Hypothalamus (tissue), 51 donors: Measurements from ENCODE around the gene FGB.

Experiments
- DNase-seq, 51 donors: peaks; one replicate each; lab custom pipeline; 2025; lab: John Stamatoyannopoulos, UW

FGB gene

DNA sequence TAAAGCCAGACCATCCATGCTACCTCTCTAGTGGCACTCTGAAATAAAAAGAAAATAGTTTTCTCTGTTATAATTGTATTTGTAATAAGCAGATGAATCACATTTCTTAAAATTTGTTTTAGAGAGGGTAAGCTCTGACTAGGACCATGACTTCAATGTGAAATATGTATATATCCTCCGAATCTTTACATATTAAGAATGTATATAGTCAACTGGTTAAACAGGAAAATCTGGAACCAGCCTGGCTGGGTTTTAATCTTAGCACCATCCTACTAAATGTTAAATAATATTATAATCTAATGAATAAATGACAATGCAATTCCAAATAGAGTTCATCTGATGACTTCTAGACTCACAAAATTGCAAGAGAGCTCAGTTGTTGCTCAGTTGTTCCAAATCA is 1.5 kb downstream of the FGB start:
- DNase-seq, result no peak

DNA sequence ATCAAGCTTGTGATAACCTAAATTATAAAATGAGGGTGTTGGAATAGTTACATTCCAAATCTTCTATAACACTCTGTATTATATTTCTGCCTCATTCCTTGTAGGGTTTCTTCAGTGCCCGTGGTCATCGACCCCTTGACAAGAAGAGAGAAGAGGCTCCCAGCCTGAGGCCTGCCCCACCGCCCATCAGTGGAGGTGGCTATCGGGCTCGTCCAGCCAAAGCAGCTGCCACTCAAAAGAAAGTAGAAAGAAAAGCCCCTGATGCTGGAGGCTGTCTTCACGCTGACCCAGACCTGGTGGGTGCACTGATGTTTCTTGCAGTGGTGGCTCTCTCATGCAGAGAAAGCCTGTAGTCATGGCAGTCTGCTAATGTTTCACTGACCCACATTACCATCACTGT is 2.9 kb downstream of the FGB start:
- DNase-seq, result no peak

DNA sequence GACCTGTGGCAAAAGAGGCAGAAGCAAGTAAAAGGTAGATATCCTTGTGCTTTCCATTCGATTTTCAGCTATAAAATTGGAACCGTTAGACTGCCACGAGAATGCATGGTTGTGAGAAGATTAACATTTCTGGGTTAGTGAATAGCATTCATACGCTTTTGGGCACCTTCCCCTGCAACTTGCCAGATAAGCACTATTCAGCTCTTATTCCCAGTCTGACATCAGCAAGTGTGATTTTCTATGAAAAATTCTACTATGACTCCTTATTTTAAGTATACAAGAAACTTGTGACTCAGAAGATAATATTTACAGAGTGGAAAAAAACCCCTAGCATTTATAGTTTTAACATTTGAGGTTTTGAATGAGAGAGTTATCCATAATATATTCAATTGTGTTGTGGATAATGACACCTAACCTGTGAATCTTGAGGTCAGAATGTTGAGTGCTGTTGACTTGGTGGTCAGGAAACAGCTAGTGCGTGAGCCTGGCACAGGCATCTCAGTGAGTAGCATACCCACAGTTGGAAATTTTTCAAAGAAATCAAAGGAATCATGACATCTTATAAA is 3.9 kb downstream of the FGB start:
- no peak for DNase-seq

DNA sequence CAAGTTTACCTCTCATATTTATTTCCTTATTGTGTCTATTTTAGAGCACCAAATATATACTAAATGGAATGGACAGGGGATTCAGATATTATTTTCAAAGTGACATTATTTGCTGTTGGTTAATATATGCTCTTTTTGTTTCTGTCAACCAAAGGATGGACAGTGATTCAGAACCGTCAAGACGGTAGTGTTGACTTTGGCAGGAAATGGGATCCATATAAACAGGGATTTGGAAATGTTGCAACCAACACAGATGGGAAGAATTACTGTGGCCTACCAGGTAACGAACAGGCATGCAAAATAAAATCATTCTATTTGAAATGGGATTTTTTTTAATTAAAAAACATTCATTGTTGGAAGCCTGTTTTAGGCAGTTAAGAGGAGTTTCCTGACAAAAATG is 6.2 kb downstream of the FGB start:
- no peak for DNase-seq

DNA sequence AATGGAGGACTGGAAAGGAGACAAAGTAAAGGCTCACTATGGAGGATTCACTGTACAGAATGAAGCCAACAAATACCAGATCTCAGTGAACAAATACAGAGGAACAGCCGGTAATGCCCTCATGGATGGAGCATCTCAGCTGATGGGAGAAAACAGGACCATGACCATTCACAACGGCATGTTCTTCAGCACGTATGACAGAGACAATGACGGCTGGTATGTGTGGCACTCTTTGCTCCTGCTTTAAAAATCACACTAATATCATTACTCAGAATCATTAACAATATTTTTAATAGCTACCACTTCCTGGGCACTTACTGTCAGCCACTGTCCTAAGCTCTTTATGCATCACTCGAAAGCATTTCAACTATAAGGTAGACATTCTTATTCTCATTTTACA is 6.8 kb downstream of the FGB start:
- DNase-seq, result no peak

DNA sequence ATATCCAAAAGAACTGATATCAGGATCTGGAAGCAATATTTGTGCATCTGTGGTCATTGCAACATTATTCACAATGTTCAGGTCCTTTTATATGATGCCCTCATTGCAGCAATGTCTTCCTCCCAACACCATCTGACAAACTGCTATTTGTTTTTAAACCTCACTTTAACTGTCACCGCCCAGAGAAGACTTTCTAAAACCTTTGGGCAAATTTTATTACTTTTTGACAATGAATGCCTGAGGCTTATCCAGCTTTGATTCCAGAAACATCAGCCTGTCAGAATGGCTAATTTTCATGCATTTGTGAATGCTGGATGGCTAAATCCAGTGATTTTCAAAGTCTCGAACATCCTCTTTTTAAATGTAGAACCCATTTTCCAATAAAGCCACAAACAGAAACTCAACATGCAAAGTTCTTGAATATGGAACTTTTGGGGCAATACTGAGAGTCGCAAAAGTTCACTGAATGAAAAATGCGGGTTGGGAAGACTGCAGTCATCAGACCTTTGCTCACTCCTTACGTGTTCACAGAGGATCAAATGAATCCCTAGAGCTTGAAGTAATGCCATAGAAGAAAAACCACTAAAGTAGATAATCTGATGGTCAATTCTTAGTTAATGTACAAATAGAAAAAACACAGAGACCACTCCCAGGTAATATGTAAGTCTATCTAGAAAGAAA is 10.5 kb downstream of the FGB start:
- DNase-seq, result no peak

DNA sequence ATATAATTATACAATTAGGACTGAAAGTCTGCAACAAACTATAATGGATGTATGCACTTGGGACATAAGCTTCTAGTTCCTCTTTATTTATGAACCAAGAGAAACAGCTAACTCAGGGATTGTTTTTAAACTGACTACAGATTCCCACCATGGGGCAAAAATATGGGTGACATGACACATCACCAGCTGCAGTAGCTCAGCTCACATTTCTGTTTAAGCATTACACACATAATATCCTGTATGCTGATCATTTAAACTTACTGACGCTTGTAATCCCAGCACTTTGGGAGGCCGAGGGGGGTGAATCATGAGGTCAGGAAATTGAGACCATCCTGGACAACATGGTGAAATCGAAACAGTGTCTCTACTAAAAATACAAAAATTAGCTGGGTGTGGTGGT is 11.5 kb downstream of the FGB start:
- no peak for DNase-seq

DNA sequence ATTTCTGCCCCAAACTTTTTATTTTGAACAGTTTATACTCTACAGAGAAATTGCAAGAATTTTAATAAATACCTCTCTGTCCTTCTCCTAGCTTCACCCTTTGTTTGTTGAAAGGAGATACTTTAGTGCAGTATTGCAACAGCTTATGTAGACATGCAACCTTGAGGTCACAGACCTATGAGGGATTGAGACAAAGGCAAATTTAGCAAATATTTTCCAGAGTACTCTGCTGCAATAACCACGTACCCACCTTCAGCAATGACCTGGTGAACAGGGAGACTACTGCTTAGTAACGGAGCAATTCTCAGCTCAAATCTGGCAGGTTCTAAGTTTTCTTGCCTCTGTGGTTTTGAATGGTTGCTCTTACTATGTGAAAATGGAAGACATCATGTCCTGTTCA is 14.5 kb downstream of the FGB start:
- no peak for DNase-seq

DNA sequence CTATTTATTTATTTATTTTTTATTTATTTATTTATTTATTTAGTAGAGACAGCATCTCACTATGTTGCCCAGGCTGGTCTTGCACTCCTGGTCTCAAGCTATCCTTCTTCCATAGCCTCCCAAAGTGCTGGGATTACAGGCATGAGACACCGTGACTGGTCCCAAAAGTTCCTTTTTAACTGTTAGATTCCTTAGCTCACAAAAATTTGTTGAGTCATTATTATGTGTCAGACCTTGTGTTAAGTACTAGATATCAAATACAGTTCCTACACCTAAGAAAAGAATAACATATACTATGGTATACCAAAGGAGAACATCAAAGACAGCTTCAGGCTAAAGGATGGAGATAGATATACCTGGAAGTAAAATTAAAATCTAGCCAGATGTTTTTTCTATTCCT is 16.1 kb downstream of the FGB start:
- no peak for DNase-seq

DNA sequence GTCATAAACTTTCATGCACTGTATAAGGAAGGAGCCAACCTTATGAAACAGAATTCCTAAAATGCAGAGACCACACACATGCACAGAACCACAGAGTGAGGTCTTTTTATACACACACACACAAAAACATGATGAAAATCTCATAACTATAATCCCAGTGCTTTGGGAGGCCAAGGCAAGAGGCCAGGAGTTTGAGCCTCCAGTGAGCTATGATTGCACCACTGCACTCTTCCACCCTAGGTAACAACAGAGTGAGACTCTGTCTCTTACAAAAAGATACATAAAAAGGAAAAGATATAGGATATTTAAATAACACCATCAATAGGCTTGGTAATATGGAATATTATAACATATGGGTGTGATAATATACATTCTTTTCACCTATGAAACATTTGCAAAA is 17.1 kb downstream of the FGB start:
- no peak for DNase-seq

DNA sequence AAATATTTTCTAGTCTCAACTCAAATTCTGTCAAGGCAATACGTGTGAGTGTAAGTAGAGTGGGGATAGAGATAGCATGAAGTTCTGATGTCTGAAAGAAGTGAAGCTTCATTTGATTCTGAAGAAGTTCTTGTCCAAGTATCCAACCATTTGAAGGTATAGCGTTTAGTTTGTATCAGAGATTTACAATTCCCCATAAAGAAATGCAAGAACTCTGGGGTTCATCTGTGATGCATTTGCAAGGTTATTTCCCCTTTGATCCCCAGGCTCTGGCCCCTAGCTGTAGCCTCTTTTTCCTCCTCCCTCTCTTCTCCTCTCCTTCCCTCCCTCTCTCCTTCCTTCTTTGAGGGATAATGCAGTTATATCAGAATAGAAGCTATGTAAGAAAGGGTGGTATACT is 19.9 kb downstream of the FGB start:
- DNase-seq, result no peak

DNA sequence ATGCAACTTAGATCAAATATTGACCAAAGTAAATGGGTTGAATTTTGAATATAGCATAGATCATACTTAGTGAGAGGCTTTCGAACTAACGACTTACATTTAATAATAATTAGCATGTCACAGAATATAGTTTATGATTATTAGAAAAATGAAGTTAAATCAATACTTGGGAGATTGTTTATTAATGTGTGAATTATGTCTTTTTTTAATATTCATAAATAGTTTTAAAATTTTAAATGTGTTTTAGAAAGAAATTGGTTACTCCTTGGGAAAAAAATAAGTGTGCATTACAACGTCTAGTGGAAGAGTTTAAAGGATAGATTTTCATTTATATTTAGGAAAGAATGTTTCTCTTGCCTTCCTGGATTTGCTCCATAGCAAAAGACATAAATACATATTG is 20.4 kb downstream of the FGB start:
- DNase-seq, result no peak

DNA sequence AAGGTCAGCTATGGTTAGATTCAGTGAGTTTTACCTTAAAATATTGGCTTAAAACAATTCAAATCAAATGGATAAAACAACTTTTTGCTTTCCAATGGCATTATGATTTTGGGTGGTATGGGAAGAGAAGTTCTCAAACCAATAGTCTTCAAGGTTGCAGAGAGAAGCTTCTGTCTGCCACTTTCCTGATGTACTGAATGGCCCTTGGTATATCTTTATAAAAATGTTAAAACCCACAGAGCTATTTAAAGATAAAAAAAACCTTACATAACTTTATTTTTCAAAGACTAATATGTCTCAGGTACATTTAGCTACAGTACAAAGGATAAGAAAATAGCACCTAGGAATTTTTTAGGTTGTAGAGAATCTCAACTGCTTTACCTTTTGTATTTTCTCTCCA is 20.9 kb downstream of the FGB start:
- no peak for DNase-seq

DNA sequence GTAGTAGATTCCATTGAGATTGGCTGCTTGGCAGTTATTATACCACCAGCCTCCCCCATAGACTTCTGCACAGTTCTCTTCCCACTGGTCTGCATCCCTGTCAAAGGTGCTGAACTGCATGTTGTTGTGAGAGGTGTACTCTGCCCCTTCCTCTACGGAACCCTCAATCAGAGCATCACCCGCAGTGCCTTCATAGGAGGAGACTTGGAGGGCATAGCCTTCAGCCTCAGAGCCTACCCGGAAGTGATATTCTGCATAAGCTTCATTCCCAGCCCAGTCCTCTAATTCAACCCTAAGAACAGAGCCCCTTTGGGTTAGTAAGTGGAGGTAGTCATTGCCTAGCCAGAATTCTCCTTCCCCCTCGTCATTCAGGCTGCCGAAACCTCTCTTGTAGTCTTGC is 21.4 kb downstream of the FGB start:
- DNase-seq, result no peak

DNA sequence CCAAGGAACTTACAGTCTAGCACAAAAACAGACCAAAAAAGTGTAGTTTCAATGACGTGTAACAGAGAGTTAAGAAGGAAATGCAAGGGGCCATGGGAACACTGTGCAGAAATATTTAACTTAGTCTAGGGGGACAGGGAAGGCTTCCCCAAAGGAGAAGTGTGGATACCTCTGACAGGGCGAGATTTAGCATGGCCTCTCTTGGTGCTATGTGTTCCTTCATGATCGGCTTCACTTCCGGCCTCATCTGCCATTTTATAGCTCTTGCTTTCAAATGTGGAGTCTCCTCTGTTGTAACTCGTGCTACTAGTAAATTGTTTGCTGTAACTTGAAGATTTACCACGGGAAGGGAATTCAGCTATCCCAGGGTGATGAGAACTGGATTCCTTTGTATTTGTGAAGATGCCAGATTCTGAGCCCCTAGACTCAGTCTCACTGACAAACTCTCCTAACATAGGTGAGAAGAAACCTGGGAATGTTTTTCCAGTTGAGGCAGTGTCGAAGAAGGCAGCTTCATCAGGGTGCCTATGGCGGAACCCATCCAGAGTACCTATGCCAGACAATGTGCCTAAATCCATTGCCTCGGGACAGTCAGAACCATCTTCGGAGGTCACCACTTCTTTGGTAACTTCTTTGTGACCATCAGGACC is 22.7 kb downstream of the FGB start:
- DNase-seq, result no peak

DNA sequence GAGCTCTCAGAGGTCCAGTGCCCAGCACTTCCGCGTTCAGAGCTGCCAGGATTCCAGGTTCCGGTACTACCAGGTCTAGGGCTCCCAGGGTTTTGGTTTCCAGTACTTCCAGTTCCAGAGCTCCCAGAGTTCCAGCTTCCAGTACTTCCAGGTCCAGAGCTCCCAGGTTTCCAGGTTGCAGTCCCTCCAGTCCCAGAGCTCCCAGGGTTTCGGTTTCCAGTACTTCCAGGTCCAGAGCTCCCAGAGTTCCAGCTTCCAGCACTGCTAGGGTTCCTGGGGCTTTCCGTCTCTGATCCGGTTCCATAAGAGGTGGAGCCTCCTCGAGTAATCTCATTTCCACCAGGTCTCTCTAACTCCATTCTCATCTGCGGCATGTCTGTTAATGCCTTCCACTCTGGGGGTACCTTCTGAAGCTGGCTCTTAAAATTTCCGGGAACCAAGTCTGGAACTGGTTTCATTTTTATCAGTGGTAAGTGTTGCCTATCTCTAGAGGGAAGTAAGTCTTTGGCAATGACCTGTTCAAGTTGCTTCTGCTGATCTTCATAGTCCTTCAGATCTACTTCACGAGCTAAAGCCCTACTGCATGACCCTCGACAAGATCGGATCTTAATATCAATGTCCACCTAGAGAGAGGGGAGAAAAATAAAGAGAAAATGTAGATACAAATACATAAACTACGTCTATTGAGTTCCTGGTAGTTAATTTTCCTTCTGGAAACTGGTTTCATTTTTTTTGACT is 23.7 kb downstream of the FGB start:
- DNase-seq, result no peak

DNA sequence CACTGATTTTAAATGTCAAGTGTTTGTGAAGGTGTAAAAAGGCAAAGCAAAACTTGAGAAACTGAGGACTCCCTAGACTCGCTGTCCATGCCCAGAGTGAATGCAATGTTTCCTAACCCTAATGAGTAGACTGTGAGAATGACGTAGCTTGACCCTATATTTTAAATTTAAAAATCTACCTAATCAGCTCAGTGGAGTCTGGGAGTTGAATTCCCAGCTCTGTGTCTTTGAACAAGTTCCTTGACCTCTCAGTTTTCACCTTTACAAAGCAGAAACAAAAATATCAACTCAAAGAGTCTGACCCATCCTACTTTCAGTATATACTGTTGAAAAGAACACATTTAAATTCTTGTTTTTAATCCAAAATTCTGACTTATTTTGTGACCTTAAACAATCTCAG is 25.4 kb downstream of the FGB start:
- DNase-seq, result no peak

DNA sequence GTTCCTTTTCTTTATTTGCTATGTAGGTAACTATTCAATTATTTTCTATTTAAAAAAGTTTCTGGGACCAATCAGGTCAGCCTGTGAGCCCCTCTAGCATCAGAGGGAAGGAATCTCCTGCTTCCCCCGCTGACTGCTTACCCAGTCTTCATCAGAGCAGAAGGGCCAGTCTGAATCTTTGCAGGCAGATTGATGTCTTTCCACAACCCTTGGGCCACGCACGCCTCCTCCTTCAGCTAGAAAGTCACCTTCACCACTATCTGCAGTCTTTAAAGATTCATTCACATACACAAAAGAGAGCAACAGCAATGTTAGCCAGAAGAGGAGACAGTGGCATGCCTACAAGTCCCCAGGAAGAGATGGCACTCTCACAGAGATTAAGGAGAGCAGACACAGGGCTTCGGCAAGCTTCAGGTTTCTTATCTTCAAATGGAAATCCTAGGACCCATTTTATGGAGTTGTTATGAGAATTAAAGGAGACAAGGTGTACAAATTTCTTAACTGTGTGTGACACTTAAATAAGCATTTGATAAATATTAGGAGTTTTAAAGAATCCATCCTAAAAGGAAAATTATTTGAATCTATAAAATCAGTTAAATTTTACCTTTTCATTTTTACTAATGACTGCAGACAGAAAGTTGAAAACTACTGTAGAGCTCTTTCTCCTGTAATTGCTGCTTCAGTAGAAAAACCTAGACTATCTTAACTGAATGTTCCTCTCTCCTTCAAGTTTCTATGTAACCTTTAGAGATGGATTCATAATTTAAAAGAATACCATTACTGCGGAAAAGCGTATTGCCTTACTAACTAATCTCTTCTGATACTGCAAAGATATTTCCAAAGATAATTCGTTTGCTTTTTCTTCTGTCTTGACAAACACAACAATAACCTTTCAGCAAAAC is 26.7 kb downstream of the FGB start:
- no peak for DNase-seq

DNA sequence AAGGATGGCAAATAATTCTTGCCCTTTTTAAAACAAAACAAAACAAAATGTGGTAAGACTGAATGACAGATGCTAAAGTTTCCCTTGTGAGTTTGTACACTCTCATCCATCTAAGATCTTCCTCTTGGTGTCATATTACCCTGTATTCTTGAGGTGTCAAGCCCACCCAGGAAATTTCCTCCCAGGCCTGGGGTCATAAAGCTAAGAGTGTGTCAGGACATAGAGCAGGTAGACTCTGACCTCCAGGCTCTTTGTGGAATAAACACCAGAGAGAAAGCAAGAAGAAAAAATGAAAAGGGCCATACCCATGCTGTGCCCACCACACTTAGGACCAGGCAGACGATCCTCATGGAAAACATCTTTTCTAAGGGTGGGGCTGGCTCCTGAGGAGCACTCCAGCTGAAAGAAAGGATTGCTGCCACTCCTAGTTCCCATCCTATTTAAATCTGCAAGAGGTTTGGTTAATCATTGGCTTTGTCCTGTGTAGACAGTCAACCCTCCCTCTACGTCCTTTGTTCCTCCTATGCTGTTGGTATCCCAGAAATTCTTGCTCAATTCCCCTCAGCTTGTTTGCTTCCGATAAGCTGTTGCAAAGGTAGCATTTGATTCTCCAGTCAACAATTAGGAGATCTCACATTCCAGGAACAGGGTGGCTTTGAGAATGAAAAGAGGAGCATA is 27.7 kb downstream of the FGB start, which contains the start of gene FGA:
FGA (minus strand) TSS at position 414 of the 678 bp plus-strand sequence; CDS start at position 359, 55 bp downstream.
- no peak for DNase-seq

DNA sequence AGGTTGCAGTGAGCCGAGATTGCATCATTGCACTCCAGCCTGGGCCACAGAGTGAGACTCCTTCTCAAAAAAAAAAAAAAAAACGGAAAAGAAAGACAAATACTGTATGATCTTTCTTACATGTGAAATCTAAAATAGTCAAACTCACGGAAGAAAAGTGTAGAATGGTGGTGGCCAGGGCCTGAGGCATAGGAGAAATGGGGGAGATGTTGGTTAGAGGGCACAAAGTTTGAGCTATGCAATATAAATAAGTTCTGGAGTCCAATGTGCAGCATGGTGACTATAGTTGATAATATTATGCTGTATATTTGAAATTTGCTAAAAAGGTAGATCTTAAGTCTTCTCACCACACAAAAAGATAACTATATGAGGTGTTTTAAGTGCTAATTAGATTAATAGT is 29.1 kb downstream of the FGB start:
- DNase-seq, result no peak
